Renal pelvis (tissue), 4 donors: Measurements from ENCODE around the gene LAMB1. TPM values are rescaled to one million over a fixed set of nuclear protein-coding genes. Genes with fewer than 3 reads are reported as not detected.

ENCODE experiments used
- DNase-seq: peaks from one replicate; pipeline ENCODE4 v3.0.0-alpha.2; 2013
- polyA plus RNA-seq, 3 donors: library from polyadenylated mRNA; unstranded; fragments of 120-200 nt; gene quantifications; one replicate each; pipeline ENCODE4 v1.2.1, GENCODE V29; 2013; ENCODE audit not compliant: insufficient read length in 3 of 3

Gene LAMB1
- polyA plus RNA-seq, 3 donors, result 618 to 855 (median 711) TPM

- DNase-seq, result no peak
These were observed 23.7 kb upstream of the LAMB1 start for GRCh38 chr7:108026647-108027046.

GRCh38 chr7:108026116-108026515, 23.2 kb upstream of the LAMB1 start:
- no peak for DNase-seq

- DNase-seq, result no peak
These were observed 21.6 kb upstream of the LAMB1 start for GRCh38 chr7:108024538-108024937.

- no peak for DNase-seq
These were observed 17.6 kb upstream of the LAMB1 start for GRCh38 chr7:108020585-108020984.

GRCh38 chr7:108018668-108019067, 15.7 kb upstream of the LAMB1 start:
- DNase-seq, result no peak

- DNase-seq, result no peak
These were observed 14.8 kb upstream of the LAMB1 start for GRCh38 chr7:108017776-108018151.

- no peak for DNase-seq
These were observed 14.1 kb upstream of the LAMB1 start for GRCh38 chr7:108016841-108017775.

GRCh38 chr7:108015740-108016139, 12.8 kb upstream of the LAMB1 start:
- DNase-seq, result no peak

GRCh38 chr7:108014747-108015682, 12.1 kb upstream of the LAMB1 start:
- DNase-seq, result no peak

- DNase-seq, result no peak
These were observed 11.3 kb upstream of the LAMB1 start for GRCh38 chr7:108014215-108014614.

- no peak for DNase-seq
These were observed 9.8 kb upstream of the LAMB1 start for GRCh38 chr7:108012499-108013430.

GRCh38 chr7:108010377-108010776, 7.4 kb upstream of the LAMB1 start:
- no peak for DNase-seq

GRCh38 chr7:108009873-108010272, 6.9 kb upstream of the LAMB1 start:
- no peak for DNase-seq

GRCh38 chr7:108008827-108009226, 5.9 kb upstream of the LAMB1 start:
- no peak for DNase-seq

GRCh38 chr7:108008240-108008639, 5.3 kb upstream of the LAMB1 start:
- no peak for DNase-seq

- no peak for DNase-seq
These were observed 4.8 kb upstream of the LAMB1 start for GRCh38 chr7:108007762-108008161.

- no peak for DNase-seq
These were observed 4.3 kb upstream of the LAMB1 start for GRCh38 chr7:108007261-108007660.

GRCh38 chr7:108004220-108005142, 1.5 kb upstream of the LAMB1 start:
- DNase-seq, result peak; percentile 82

GRCh38 chr7:108003599-108003935, 606 bp upstream of the LAMB1 start:
- no peak for DNase-seq
